Small intestine (tissue), 7 donors: Measurements from ENCODE around the gene TTC39B. TPM values are rescaled to one million over a fixed set of nuclear protein-coding genes. Genes with fewer than 3 reads are reported as not detected.
A peak's percentile ranks its signal among the peaks of the same experiment; 100 is the strongest.

ENCODE experiments used
- DNase-seq, 2 donors: peaks; one replicate each; pipeline versions ENCODE4 v3.0.0 to v3.0.0-alpha.2; 2013
- FAIRE-seq: peaks from 2 replicates; lab custom pipeline; 2012; peaks lifted over from hg19 to GRCh38; lab: Jason Lieb, UNC
- H3K27ac ChIP-seq, 3 donors: one replicate each; pipeline ENCODE4 v1.5.1; 2013; ENCODE audit warnings: low read length in 2 of 3, mild to moderate bottlenecking in 2 of 3, control low read depth in 1 of 3, inconsistent platforms in 1 of 3, low read depth in 1 of 3, moderate library complexity in 1 of 3
- H3K27me3 ChIP-seq, 3 donors: one replicate each; pipeline ENCODE4 v1.6.1; 2013; ENCODE audit warnings: low read length in 3 of 3, inconsistent platforms in 1 of 3; ENCODE audit not compliant: control insufficient read depth in 3 of 3, insufficient read depth in 3 of 3
- H3K36me3 ChIP-seq, 3 donors: one replicate each; pipeline ENCODE4 v1.6.1; 2013; ENCODE audit warnings: low read length in 3 of 3, inconsistent platforms in 1 of 3, low read depth in 1 of 3, mild to moderate bottlenecking in 1 of 3, moderate library complexity in 1 of 3; ENCODE audit not compliant: control insufficient read depth in 3 of 3, insufficient read depth in 2 of 3
- H3K4me1 ChIP-seq, 3 donors: one replicate each; pipeline ENCODE4 v1.6.1; 2013; ENCODE audit warnings: low read length in 2 of 3, inconsistent platforms in 1 of 3, low read depth in 1 of 3, mild to moderate bottlenecking in 1 of 3, moderate library complexity in 1 of 3; ENCODE audit not compliant: control insufficient read depth in 3 of 3, insufficient read depth in 2 of 3
- H3K4me3 ChIP-seq, 3 donors: one replicate each; pipeline ENCODE4 v1.5.1; 2013; ENCODE audit warnings: low read length in 3 of 3, control low read depth in 1 of 3, inconsistent platforms in 1 of 3, low read depth in 1 of 3, mild to moderate bottlenecking in 1 of 3, moderate library complexity in 1 of 3
- H3K9me3 ChIP-seq, 2 donors: one replicate each; pipeline ENCODE4 v1.6.1; 2013; ENCODE audit warnings: low read depth in 1 of 2, low read length in 1 of 2; ENCODE audit not compliant: control insufficient read depth in 2 of 2, insufficient read depth in 1 of 2
- WGBS, 3 donors: extraction: QIAGEN DNeasy Blood & Tissue Kit; methylation state at CpG; one replicate each; pipeline ENCODE4 v1.1.7; 2013; 5-methylcytosine and 5-hydroxymethylcytosine counted together
- polyA plus RNA-seq, 4 donors: library from polyadenylated mRNA; stranded (reverse) in 3 of 4; unstranded in 1 of 4; fragments of 200-250 nt in 3 of 4; fragments of 120-200 nt in 1 of 4; gene quantifications; one replicate each; pipeline versions ENCODE4 v1.2.1 to v1.2.3, GENCODE V29; 2013
- donor health status: healthy with polysubstance abuse.
- donor health status: control.
- donor health status: control.
- donor health status: Bipolar disorder and iron deficiency.
- donor health status: healthy.

Gene TTC39B
- polyA plus RNA-seq, 4 donors = 4.8 to 33.6 (median 6.2) TPM

- H3K27me3 ChIP-seq = no peaks in the 10 kb centered on the region
- 74 to 97% (median 87%) methylated on average over 1 of the region's 1 CpG for WGBS, 3 donors
- no peak for FAIRE-seq
- H3K27ac ChIP-seq = no peak overlapping the region
- H3K4me1 ChIP-seq = peaks cover 0 to 7% (median 0%) of the 10 kb centered on the region in 3 donors
- no peak for DNase-seq
- no peaks in the 10 kb centered on the region for H3K9me3 ChIP-seq
- H3K4me3 ChIP-seq = no peak overlapping the region
- H3K36me3 ChIP-seq = no peaks in the 10 kb centered on the region
Measured at GRCh38 chr9:15311607-15312006, 4.6 kb upstream of the TTC39B start.

GRCh38 chr9:15310107-15310850 is 3.3 kb upstream of the TTC39B start:
- FAIRE-seq (no peak), DNase-seq (peak in 1 of 2 donors; percentile 38)
- 59 to 65% (median 61%) methylated on average over 6 of the region's 6 CpGs for WGBS, 3 donors
- Histone ChIP-seq H3K27ac (no peak overlapping the region), H3K36me3 (no peaks in the 10 kb centered on the region), H3K27me3 (no peaks in the 10 kb centered on the region), H3K9me3 (no peaks in the 10 kb centered on the region), H3K4me1 (peaks cover 0 to 13% (median 0%) of the 10 kb centered on the region in 3 donors), H3K4me3 (no peak overlapping the region)

- Histone ChIP-seq H3K4me1 (peaks cover 0 to 20% (median 2%) of the 10 kb centered on the region in 3 donors), H3K4me3 (no peak overlapping the region), H3K27me3 (no peaks in the 10 kb centered on the region), H3K36me3 (no peaks in the 10 kb centered on the region), H3K9me3 (no peaks in the 10 kb centered on the region), H3K27ac (peak overlapping the region in 1 of 3 donors; percentile 3)
- DNase-seq (peak in 1 of 2 donors; percentile 39), FAIRE-seq (no peak)
- 46 to 80% (median 70%) methylated on average over 1 of the region's 1 CpG for WGBS, 3 donors
Measured at GRCh38 chr9:15308511-15308910, 1.5 kb upstream of the TTC39B start.

- Histone ChIP-seq H3K27me3 (no peaks in the 10 kb centered on the region), H3K9me3 (no peaks in the 10 kb centered on the region), H3K4me1 (peaks cover 0 to 20% (median 2%) of the 10 kb centered on the region in 3 donors), H3K4me3 (peak overlapping the region in 2 of 3 donors; percentile 80 to 95), H3K27ac (peak overlapping the region; percentile 92 to 96 (median 93)), H3K36me3 (peaks cover 0 to 2% (median 0%) of the 10 kb centered on the region in 3 donors)
- no peak for FAIRE-seq
- WGBS, 3 donors = 6 to 13% (median 9%) methylated on average over 12 of the region's 12 CpGs
- no peak for DNase-seq
Measured at GRCh38 chr9:15307523-15307841, 466 bp upstream of the TTC39B start.

- Histone ChIP-seq H3K4me3 (peak overlapping the region; percentile 70 to 95 (median 80)), H3K27ac (peak overlapping the region; percentile 92 to 96 (median 93)), H3K9me3 (no peaks in the 10 kb centered on the region), H3K4me1 (peaks cover 0 to 20% (median 2%) of the 10 kb centered on the region in 3 donors), H3K36me3 (peaks cover 0 to 2% (median 0%) of the 10 kb centered on the region in 3 donors), H3K27me3 (no peaks in the 10 kb centered on the region)
- FAIRE-seq (no peak), DNase-seq (peak; percentile 84 to 88)
- 2 to 4% (median 4%) methylated on average over 26 to 32 of the region's 32 CpGs for WGBS, 3 donors
Measured at GRCh38 chr9:15306068-15306756, 804 bp downstream of the TTC39B start.

- H3K27me3 ChIP-seq = no peaks in the 10 kb centered on the region
- H3K4me1 ChIP-seq = peaks cover 0 to 20% (median 2%) of the 10 kb centered on the region in 3 donors
- peaks cover 0 to 3% (median 0%) of the 10 kb centered on the region in 3 donors for H3K36me3 ChIP-seq
- FAIRE-seq = no peak
- peak overlapping the region; percentile 9 to 95 (median 80) for H3K4me3 ChIP-seq
- no peak for DNase-seq
- peak overlapping the region; percentile 92 to 96 (median 93) for H3K27ac ChIP-seq
- 41 to 54% (median 54%) methylated on average over 4 of the region's 4 CpGs for WGBS, 3 donors
- no peaks in the 10 kb centered on the region for H3K9me3 ChIP-seq
Measured at GRCh38 chr9:15305470-15305869, 1.5 kb downstream of the TTC39B start.

- Histone ChIP-seq H3K36me3 (peaks cover 0 to 4% (median 0%) of the 10 kb centered on the region in 3 donors), H3K27ac (peak overlapping the region in 2 of 3 donors; percentile 19 to 32), H3K4me3 (no peak overlapping the region), H3K9me3 (no peaks in the 10 kb centered on the region), H3K27me3 (no peaks in the 10 kb centered on the region), H3K4me1 (peaks cover 0 to 20% (median 7%) of the 10 kb centered on the region in 3 donors)
- DNase-seq = peak in 1 of 2 donors; percentile 78
- 32 to 70% (median 50%) methylated on average over 1 of the region's 1 CpG for WGBS, 3 donors
- FAIRE-seq = no peak
Measured at GRCh38 chr9:15304632-15305031, 2.4 kb downstream of the TTC39B start.

- no peak overlapping the region for H3K4me3 ChIP-seq
- peaks cover 0 to 30% (median 0%) of the 10 kb centered on the region in 3 donors for H3K36me3 ChIP-seq
- no peak for DNase-seq
- WGBS, 3 donors = 63 to 75% (median 73%) methylated on average over 1 of the region's 1 CpG
- FAIRE-seq = no peak
- H3K9me3 ChIP-seq = peaks cover 0 to 10% of the 10 kb centered on the region in 2 donors
- peaks cover 6 to 32% (median 10%) of the 10 kb centered on the region in 3 donors for H3K4me1 ChIP-seq
- H3K27me3 ChIP-seq = no peaks in the 10 kb centered on the region
- H3K27ac ChIP-seq = peak overlapping the region in 2 of 3 donors; percentile 52 to 58
Measured at GRCh38 chr9:15300218-15300617, 6.8 kb downstream of the TTC39B start.
